Skin epidermis (tissue), 12 donors: ENCODE data around the gene SLC7A6OS.
"Not testable (repeated sequence)": the region's sequence is repeated elsewhere in the genome, so short reads cannot be mapped to it uniquely, and the experiment has no call there.

Experiments used
- H3K27ac ChIP-seq, 21 experiments: fragments of 200-600 bp; sonication (generic) in 11 of 21; one replicate each; pipeline ENCODE4 v1.5.0; 2020; ENCODE audit warnings: mild to moderate bottlenecking in 3 of 21, inconsistent platforms in 2 of 21, moderate library complexity in 2 of 21
- H3K4me3 ChIP-seq, 7 experiments: fragments of 200-600 bp; sonication (generic) in 2 of 7; one replicate each; pipeline ENCODE4 v1.5.0; 2020; ENCODE audit warnings: inconsistent platforms in 2 of 7, mild to moderate bottlenecking in 2 of 7, moderate library complexity in 1 of 7

The SLC7A6OS gene

GRCh38 chr16:68306633-68307032 lies 4.1 kb downstream of the SLC7A6OS start:
- Histone ChIP-seq H3K4me3 (no peak overlapping the region), H3K27ac (no peak overlapping the region)

GRCh38 chr16:68300734-68301459 lies 9.8 kb downstream of the SLC7A6OS start:
- peak overlapping the region in 3 of 21 experiments; percentile 12 to 63 (median 27) for H3K27ac ChIP-seq

GRCh38 chr16:68299571-68300453 lies 10.9 kb downstream of the SLC7A6OS start:
- no peak overlapping the region for H3K4me3 ChIP-seq
- H3K27ac ChIP-seq: peak overlapping the region in 15 of 21 experiments; percentile 17 to 71 (median 38)

More at GRCh38 chr16:68300734-68301459, 9.8 kb downstream of the SLC7A6OS start:
- no peak overlapping the region for H3K4me3 ChIP-seq

GRCh38 chr16:68298907-68299561 lies 11.7 kb downstream of the SLC7A6OS start:
- peak overlapping the region in 19 of 21 experiments; percentile 5 to 71 (median 27) for H3K27ac ChIP-seq
- H3K4me3 ChIP-seq: no peak overlapping the region

- Histone ChIP-seq H3K27ac (peak overlapping the region in 16 of 21 experiments; percentile 5 to 71 (median 29)), H3K4me3 (no peak overlapping the region)
Measured at GRCh38 chr16:68298312-68298711, 12.4 kb downstream of the SLC7A6OS start.

- Histone ChIP-seq H3K4me3 (no peak overlapping the region), H3K27ac (peak overlapping the region in 12 of 21 experiments; percentile 16 to 71 (median 29))
Measured at GRCh38 chr16:68297908-68298307, 12.8 kb downstream of the SLC7A6OS start.

- Histone ChIP-seq H3K27ac (peak overlapping the region in 6 of 21 experiments; percentile 6 to 30 (median 21)), H3K4me3 (no peak overlapping the region)
Measured at GRCh38 chr16:68296693-68297092, 14.1 kb downstream of the SLC7A6OS start.

- Histone ChIP-seq H3K4me3 (no peak overlapping the region), H3K27ac (peak overlapping the region in 2 of 21 experiments; percentile 10 to 30)
Measured at GRCh38 chr16:68296291-68296690, 14.5 kb downstream of the SLC7A6OS start.

- Histone ChIP-seq H3K27ac (peak overlapping the region in 4 of 21 experiments; percentile 1 to 74 (median 54)), H3K4me3 (no peak overlapping the region)
Measured at GRCh38 chr16:68292425-68292824, 18.3 kb downstream of the SLC7A6OS start.

GRCh38 chr16:68291227-68291626 lies 19.5 kb downstream of the SLC7A6OS start:
- H3K4me3 ChIP-seq: no peak overlapping the region
- H3K27ac ChIP-seq: peak overlapping the region in 8 of 21 experiments; percentile 35 to 87 (median 70)

- H3K4me3 ChIP-seq: no peak overlapping the region
- peak overlapping the region in 17 of 21 experiments; percentile 6 to 87 (median 59) for H3K27ac ChIP-seq
Measured at GRCh38 chr16:68290450-68290849, 20.3 kb downstream of the SLC7A6OS start.

GRCh38 chr16:68289621-68290329 lies 21.0 kb downstream of the SLC7A6OS start:
- no peak overlapping the region for H3K4me3 ChIP-seq
- H3K27ac ChIP-seq: peak overlapping the region in 19 of 21 experiments; percentile 29 to 87 (median 63)

GRCh38 chr16:68289202-68289601 lies 21.5 kb downstream of the SLC7A6OS start:
- Histone ChIP-seq H3K4me3 (no peak overlapping the region), H3K27ac (peak overlapping the region in 19 of 21 experiments; percentile 20 to 87 (median 63))

GRCh38 chr16:68288796-68289195 lies 21.9 kb downstream of the SLC7A6OS start:
- H3K27ac ChIP-seq: peak overlapping the region in 16 of 21 experiments; percentile 7 to 87 (median 74)
- not testable (repeated sequence) for H3K4me3 ChIP-seq

GRCh38 chr16:68288252-68288650 lies 22.5 kb downstream of the SLC7A6OS start:
- no peak overlapping the region for H3K4me3 ChIP-seq

GRCh38 chr16:68287276-68288251 lies 23.2 kb downstream of the SLC7A6OS start:
- Histone ChIP-seq H3K4me3 (no peak overlapping the region), H3K27ac (peak overlapping the region in 20 of 21 experiments; percentile 7 to 87 (median 63))

More at GRCh38 chr16:68288252-68288650, 22.5 kb downstream of the SLC7A6OS start:
- H3K27ac ChIP-seq: peak overlapping the region in 18 of 21 experiments; percentile 7 to 87 (median 70)

- H3K4me3 ChIP-seq: no peak overlapping the region
- peak overlapping the region in 17 of 21 experiments; percentile 9 to 87 (median 70) for H3K27ac ChIP-seq
Measured at GRCh38 chr16:68286153-68287074, 24.3 kb downstream of the SLC7A6OS start.
